CD14-positive monocyte (primary cell): ENCODE results near the gene MACROH2A2. TPM values are rescaled to one million over a fixed set of nuclear protein-coding genes. Genes with fewer than 3 reads are reported as not detected.

Source experiments
- DNase-seq, 3 donors: peaks; one replicate each; pipeline ENCODE4 v3.0.0-alpha.2; 2011 to 2022
- H2AFZ ChIP-seq: 2 replicates; pipeline ENCODE4 v1.6.0; 2012; ENCODE audit warnings: mild to moderate bottlenecking, low read depth, low read length, inconsistent platforms; ENCODE audit not compliant: insufficient read depth, poor library complexity, severe bottlenecking
- H3K27ac ChIP-seq, 2 donors: 1 replicate in 1 of 2; 2 replicates in 1 of 2; pipeline ENCODE4 v1.5.1; 2012 to 2013; ENCODE audit warnings: low read length in 2 of 2, control low read depth in 1 of 2, inconsistent platforms in 1 of 2, low read depth in 1 of 2, mild to moderate bottlenecking in 1 of 2
- H3K27me3 ChIP-seq, 2 donors: one replicate each; pipeline versions ENCODE4 v1.6.0 to v1.6.1; 2011 to 2013; ENCODE audit warnings: low read length in 2 of 2; ENCODE audit not compliant: control insufficient read depth in 2 of 2, insufficient read depth in 2 of 2
- H3K36me3 ChIP-seq, 2 donors: replicated peaks in 1 of 2; 1 replicate in 1 of 2; 2 replicates in 1 of 2; pipeline versions ENCODE4 v1.5.1 to v1.6.1; 2012 to 2013; ENCODE audit warnings: low read length in 2 of 2, control low read depth in 1 of 2, inconsistent platforms in 1 of 2, mild to moderate bottlenecking in 1 of 2; ENCODE audit not compliant: insufficient read depth in 2 of 2, control insufficient read depth in 1 of 2
- H3K4me1 ChIP-seq, 2 donors: 1 replicate in 1 of 2; 2 replicates in 1 of 2; pipeline versions ENCODE4 v1.5.1 to v1.6.1; 2012 to 2013; ENCODE audit warnings: low read length in 2 of 2, control low read depth in 1 of 2, inconsistent platforms in 1 of 2, mild to moderate bottlenecking in 1 of 2, moderate library complexity in 1 of 2; ENCODE audit not compliant: insufficient read depth in 2 of 2, control insufficient read depth in 1 of 2
- H3K4me2 ChIP-seq: replicated peaks from 2 replicates; pipeline ENCODE3; 2012; ENCODE audit warnings: low read length, moderate library complexity, mild to moderate bottlenecking; ENCODE audit not compliant: poor library complexity, severe bottlenecking; ENCODE audit errors: extremely low read depth
- H3K4me3 ChIP-seq, 3 experiments: fragments of 200-600 bp in 1 of 3; sonication (generic) in 1 of 3; replicated peaks in 1 of 3; 1 replicate in 2 of 3; 2 replicates in 1 of 3; pipeline ENCODE4 v1.5.1; 2011 to 2013; ENCODE audit warnings: low read length in 3 of 3, mild to moderate bottlenecking in 3 of 3, control low read depth in 2 of 3, low read depth in 2 of 3, inconsistent platforms in 1 of 3, moderate library complexity in 1 of 3
- H3K79me2 ChIP-seq: 2 replicates; pipeline ENCODE4 v1.6.0; 2012; ENCODE audit warnings: mild to moderate bottlenecking, control low read depth, inconsistent platforms, low read length, moderate library complexity; ENCODE audit not compliant: insufficient read depth
- H3K9ac ChIP-seq: 2 replicates; pipeline ENCODE4 v1.6.0; 2017; ENCODE audit warnings: low read length, mild to moderate bottlenecking; ENCODE audit not compliant: insufficient read depth, poor library complexity, severe bottlenecking
- H3K9me3 ChIP-seq, 2 donors: replicated peaks in 1 of 2; 1 replicate in 1 of 2; 2 replicates in 1 of 2; pipeline versions ENCODE4 v1.5.1 to v1.6.1; 2012 to 2013; ENCODE audit warnings: low read length in 2 of 2, control low read depth in 1 of 2; ENCODE audit not compliant: control insufficient read depth in 1 of 2, insufficient read depth in 1 of 2
- H4K20me1 ChIP-seq: 2 replicates; pipeline ENCODE4 v1.6.0; 2012; ENCODE audit warnings: mild to moderate bottlenecking, low read length, control low read depth, moderate library complexity; ENCODE audit not compliant: insufficient read depth
- H3K27ac Mint-ChIP-seq, 7 donors: one replicate each; pipeline ENCODE4 v1.8.0; 2020; ENCODE audit warnings: mild to moderate bottlenecking in 7 of 7, mixed read lengths in 7 of 7, moderate library complexity in 6 of 7, inconsistent platforms in 2 of 7
- H3K27me3 Mint-ChIP-seq, 3 donors: one replicate each; pipeline ENCODE4 v1.8.0; 2021 to 2022; ENCODE audit warnings: low read depth in 3 of 3, mild to moderate bottlenecking in 3 of 3, mixed read lengths in 3 of 3, moderate library complexity in 3 of 3, inconsistent platforms in 1 of 3
- H3K36me3 Mint-ChIP-seq, 2 donors: one replicate each; pipeline ENCODE4 v1.8.0; 2020; ENCODE audit warnings: mixed read lengths in 2 of 2, inconsistent platforms in 1 of 2, mild to moderate bottlenecking in 1 of 2
- H3K4me1 Mint-ChIP-seq: one replicate; pipeline ENCODE4 v1.8.0; 2020; ENCODE audit warnings: mild to moderate bottlenecking, mixed read lengths
- H3K4me3 Mint-ChIP-seq, 2 donors: one replicate each; pipeline ENCODE4 v1.8.0; 2020; ENCODE audit warnings: mild to moderate bottlenecking in 2 of 2, mixed read lengths in 2 of 2, moderate library complexity in 1 of 2
- H3K9me3 Mint-ChIP-seq, 7 donors: one replicate each; pipeline ENCODE4 v1.8.0; 2020 to 2022; ENCODE audit warnings: mixed read lengths in 7 of 7, mild to moderate bottlenecking in 6 of 7, moderate library complexity in 6 of 7, inconsistent platforms in 2 of 7
- WGBS: methylation state at CpG from one replicate; pipeline ENCODE4 v1.1.5; 2013; ENCODE audit warnings: missing lambda C conversion rate; ENCODE audit not compliant: insufficient coverage; 5-methylcytosine and 5-hydroxymethylcytosine counted together
- intact Hi-C, 2 donors: fragments of 100-400 bp; cut with micrococcal nuclease; formaldehyde crosslinking; loops; one replicate each; pipeline versions ENCODE4 v1.15.0 to v1.15.1; 2023
- polyA plus RNA-seq, 3 donors: library from polyadenylated mRNA; depleted of rRNA in 1 of 3; unstranded in 2 of 3; stranded (reverse) in 1 of 3; fragments of 300-500 nt in 2 of 3; fragments of >200 nt in 1 of 3; fragmentation: Illumina TruSeq in 2 of 3; gene quantifications; 1 replicate in 2 of 3; 2 replicates in 1 of 3; pipeline ENCODE4 v1.2.3, GENCODE V29; 2012 to 2021
- TF ChIP-seq, protein P1 (sequence below): fragments of 200-600 bp; IDR thresholded peaks from one replicate; pipeline ENCODE4 v1.8.0; 2022; ENCODE audit warnings: antibody characterized with exemption, mild to moderate bottlenecking

MACROH2A2 gene
- polyA plus RNA-seq, 3 donors, result 1.0 to 1.9 (median 1.7) TPM

DNA sequence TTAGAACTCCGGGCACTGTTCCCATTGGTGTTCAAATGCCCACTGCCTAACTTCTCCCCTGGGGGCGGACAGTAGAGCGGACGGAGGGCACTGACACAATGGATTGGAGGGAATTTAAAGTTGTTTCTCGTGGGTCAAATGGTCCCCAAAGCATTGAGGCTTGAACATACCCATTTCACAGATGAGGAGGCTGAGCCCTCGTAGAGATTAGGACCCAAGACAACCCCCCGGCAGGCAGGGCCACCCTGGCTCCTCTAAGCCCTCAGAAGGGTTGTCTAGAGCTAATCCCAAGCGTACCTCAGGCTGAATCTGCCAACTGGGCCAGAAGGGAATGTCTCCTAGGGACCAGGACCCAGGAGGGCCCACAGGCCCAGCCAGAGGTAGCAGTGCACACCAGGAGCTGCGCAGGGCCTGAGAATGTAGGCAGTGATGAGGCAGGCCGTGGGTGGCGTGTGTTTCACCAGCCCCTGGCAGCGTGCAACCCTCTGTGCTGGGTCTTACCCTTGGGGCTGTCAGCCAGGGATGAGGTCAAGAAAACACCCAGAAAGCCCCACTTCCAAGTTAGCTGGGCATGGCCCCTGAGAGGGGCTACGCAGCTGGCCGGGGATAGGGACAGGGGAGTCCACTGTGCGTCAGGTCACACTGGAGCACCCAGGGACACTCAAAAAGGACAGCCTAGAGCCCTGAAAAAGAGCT, 74.2 kb downstream of the MACROH2A2 start:
- H3K36me3 ChIP-seq, result no peaks in the 10 kb centered on the region
- intact Hi-C loops, result no loop called here
- TF ChIP-seq, protein P1, sequence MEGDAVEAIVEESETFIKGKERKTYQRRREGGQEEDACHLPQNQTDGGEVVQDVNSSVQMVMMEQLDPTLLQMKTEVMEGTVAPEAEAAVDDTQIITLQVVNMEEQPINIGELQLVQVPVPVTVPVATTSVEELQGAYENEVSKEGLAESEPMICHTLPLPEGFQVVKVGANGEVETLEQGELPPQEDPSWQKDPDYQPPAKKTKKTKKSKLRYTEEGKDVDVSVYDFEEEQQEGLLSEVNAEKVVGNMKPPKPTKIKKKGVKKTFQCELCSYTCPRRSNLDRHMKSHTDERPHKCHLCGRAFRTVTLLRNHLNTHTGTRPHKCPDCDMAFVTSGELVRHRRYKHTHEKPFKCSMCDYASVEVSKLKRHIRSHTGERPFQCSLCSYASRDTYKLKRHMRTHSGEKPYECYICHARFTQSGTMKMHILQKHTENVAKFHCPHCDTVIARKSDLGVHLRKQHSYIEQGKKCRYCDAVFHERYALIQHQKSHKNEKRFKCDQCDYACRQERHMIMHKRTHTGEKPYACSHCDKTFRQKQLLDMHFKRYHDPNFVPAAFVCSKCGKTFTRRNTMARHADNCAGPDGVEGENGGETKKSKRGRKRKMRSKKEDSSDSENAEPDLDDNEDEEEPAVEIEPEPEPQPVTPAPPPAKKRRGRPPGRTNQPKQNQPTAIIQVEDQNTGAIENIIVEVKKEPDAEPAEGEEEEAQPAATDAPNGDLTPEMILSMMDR, result no peak
- H3K4me3 ChIP-seq, result no peak overlapping the region
- H3K4me1 ChIP-seq, result peaks cover under 1 to 5% of the 10 kb centered on the region in 2 donors
- Mint-ChIP-seq H3K4me1 (peaks cover 15% of the 10 kb centered on the region), H3K27ac (no peak overlapping the region), H3K9me3 (peaks cover 2 to 9% (median 4%) of the 10 kb centered on the region in 7 donors), H3K4me3 (no peak overlapping the region), H3K27me3 (peaks cover 7 to 10% (median 8%) of the 10 kb centered on the region in 3 donors), H3K36me3 (no peaks in the 10 kb centered on the region)
- peaks cover under 1 to 5% of the 10 kb centered on the region in 2 donors for H3K27me3 ChIP-seq
- no peak overlapping the region for H3K4me2 ChIP-seq
- H3K9me3 ChIP-seq, result peaks cover 0 to 5% of the 10 kb centered on the region in 2 donors
- no peak overlapping the region for H2AFZ ChIP-seq
- no peaks in the 10 kb centered on the region for H3K79me2 ChIP-seq
- no peak for DNase-seq
- WGBS, result 91% methylated on average over 10 of the region's 15 CpGs
- H3K9ac ChIP-seq, result no peak overlapping the region
- H4K20me1 ChIP-seq, result no peaks in the 10 kb centered on the region
- no peak overlapping the region for H3K27ac ChIP-seq

DNA sequence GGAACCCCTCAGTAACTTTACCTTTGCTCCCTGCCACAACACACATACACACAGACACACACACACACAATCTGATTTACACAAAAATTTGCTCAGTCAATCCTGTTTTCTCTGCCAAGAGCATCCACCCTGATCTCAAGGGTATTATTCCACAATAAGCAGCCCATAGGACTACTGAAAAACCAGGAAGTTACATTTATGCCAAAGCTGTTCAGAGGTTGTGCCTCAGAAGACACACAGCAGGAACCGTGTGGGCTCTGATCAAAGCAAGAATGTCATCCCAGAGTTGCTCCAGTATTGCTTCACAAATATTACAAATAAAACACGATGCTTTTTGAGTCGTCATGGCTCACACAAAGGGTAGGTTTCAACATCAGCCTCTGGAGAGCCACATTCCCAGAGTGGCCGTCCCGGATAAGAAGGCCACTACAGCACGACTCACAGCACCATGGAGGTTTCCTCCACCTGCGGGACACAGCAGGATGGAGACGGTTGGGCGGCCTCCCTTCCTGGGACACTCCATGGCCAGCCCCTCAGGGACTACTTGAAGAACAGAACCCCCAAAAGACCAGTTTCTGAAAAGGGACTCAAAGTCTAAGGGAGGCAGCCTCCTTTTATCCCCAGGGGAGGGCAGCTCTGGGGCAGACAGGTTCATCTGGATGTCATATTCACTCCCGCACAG, 78.4 kb downstream of the MACROH2A2 start:
- WGBS, result 88% methylated on average over 8 of the region's 10 CpGs
- Histone ChIP-seq H4K20me1 (no peaks in the 10 kb centered on the region), H3K4me3 (no peak overlapping the region), H3K4me2 (no peak overlapping the region), H2AFZ (no peak overlapping the region), H3K9ac (no peak overlapping the region), H3K79me2 (no peaks in the 10 kb centered on the region), H3K27me3 (peaks cover 3 to 11% of the 10 kb centered on the region in 2 donors), H3K36me3 (no peaks in the 10 kb centered on the region), H3K9me3 (no peaks in the 10 kb centered on the region), H3K4me1 (peaks cover 11 to 13% of the 10 kb centered on the region in 2 donors), H3K27ac (no peak overlapping the region)
- intact Hi-C loops, result no loop called here
- TF ChIP-seq, protein P1, result no peak
- Mint-ChIP-seq H3K9me3 (no peaks in the 10 kb centered on the region), H3K4me1 (peaks cover 22% of the 10 kb centered on the region), H3K36me3 (peaks cover 1 to 3% of the 10 kb centered on the region in 2 donors), H3K4me3 (peak overlapping the region in 1 of 2 donors; percentile 12), H3K27me3 (peaks cover 16 to 28% (median 19%) of the 10 kb centered on the region in 3 donors), H3K27ac (no peak overlapping the region)
- DNase-seq, result no peak
